Testis (tissue), 5 donors: ENCODE results near the gene PRR23C. TPM values are rescaled to one million over a fixed set of nuclear protein-coding genes. Genes with fewer than 3 reads are reported as not detected.

Experiments used
- DNase-seq: peaks from one replicate; pipeline ENCODE4 v3.0.0-alpha.2; 2019
- H3K27ac ChIP-seq, 2 donors: fragments of 200-600 bp; sonication (generic); one replicate each; pipeline ENCODE4 v1.5.1; 2019
- H3K27me3 ChIP-seq: fragments of 200-600 bp; sonication (generic); one replicate; pipeline ENCODE4 v1.5.1; 2019
- H3K36me3 ChIP-seq: fragments of 200-600 bp; sonication (generic); one replicate; pipeline ENCODE4 v1.5.1; 2017; ENCODE audit warnings: low read depth; ENCODE audit errors: missing control alignments
- H3K4me1 ChIP-seq: fragments of 200-600 bp; sonication (generic); one replicate; pipeline ENCODE4 v1.5.1; 2019
- H3K4me3 ChIP-seq, 2 donors: fragments of 200-600 bp; sonication (generic); one replicate each; pipeline ENCODE4 v1.5.1; 2017 to 2019
- H3K9me3 ChIP-seq: fragments of 200-600 bp; sonication (generic); one replicate; pipeline ENCODE4 v1.5.1; 2017
- POLR2A ChIP-seq: fragments of 450-650 bp; IDR thresholded peaks from one replicate; pipeline ENCODE4 v1.6.1; 2017; ENCODE audit warnings: antibody characterized with exemption, mild to moderate bottlenecking, moderate library complexity
- WGBS, 2 donors: methylation state at CpG; one replicate each; pipeline ENCODE4 v1.1.5; 2018; 5-methylcytosine and 5-hydroxymethylcytosine counted together
- intact Hi-C: fragments of 100-400 bp; cut with DNase I; formaldehyde crosslinking; loops from one replicate; pipeline ENCODE4 v1.15.1; 2023; ENCODE audit warnings: low total_unique reads
- long read RNA-seq, 2 donors: transcript quantifications; one replicate each; lab custom pipeline, GENCODE V29; 2026
- polyA plus RNA-seq: library from polyadenylated mRNA; stranded (reverse); fragments of 350-450 nt; fragmentation: Illumina TruSeq; extraction: RNeasy Lipid Tissue Mini Kit (QIAGEN cat#74804); gene quantifications from one replicate; pipeline ENCODE4 v1.2.3, GENCODE V29; 2014; ENCODE audit warnings: low read depth, low replicate concordance; ENCODE audit not compliant: insufficient read depth
- total RNA-seq, 2 donors: library from RNA; depleted of rRNA; stranded (reverse); fragments of >200 nt; gene quantifications; one replicate each; pipeline ENCODE4 v1.2.3, GENCODE V29; 2016
- TF ChIP-seq, protein P1 (sequence below), 3 experiments: fragments of 450-650 bp in 2 of 3; fragments of 200-600 bp in 1 of 3; sonication (generic) in 1 of 3; IDR thresholded peaks; one replicate each; pipeline ENCODE4 v1.5.1; 2016 to 2019; ENCODE audit warnings: antibody characterized with exemption in 3 of 3, mild to moderate bottlenecking in 2 of 3, moderate library complexity in 1 of 3

Gene PRR23C
- 1 to 10 TPM; 1.4 to 3.7 TPM for total RNA-seq
- 1.3 TPM for polyA plus RNA-seq
- long read RNA-seq, donor 1: 0 reads
- long read RNA-seq, donor 2: 0 reads

DNA sequence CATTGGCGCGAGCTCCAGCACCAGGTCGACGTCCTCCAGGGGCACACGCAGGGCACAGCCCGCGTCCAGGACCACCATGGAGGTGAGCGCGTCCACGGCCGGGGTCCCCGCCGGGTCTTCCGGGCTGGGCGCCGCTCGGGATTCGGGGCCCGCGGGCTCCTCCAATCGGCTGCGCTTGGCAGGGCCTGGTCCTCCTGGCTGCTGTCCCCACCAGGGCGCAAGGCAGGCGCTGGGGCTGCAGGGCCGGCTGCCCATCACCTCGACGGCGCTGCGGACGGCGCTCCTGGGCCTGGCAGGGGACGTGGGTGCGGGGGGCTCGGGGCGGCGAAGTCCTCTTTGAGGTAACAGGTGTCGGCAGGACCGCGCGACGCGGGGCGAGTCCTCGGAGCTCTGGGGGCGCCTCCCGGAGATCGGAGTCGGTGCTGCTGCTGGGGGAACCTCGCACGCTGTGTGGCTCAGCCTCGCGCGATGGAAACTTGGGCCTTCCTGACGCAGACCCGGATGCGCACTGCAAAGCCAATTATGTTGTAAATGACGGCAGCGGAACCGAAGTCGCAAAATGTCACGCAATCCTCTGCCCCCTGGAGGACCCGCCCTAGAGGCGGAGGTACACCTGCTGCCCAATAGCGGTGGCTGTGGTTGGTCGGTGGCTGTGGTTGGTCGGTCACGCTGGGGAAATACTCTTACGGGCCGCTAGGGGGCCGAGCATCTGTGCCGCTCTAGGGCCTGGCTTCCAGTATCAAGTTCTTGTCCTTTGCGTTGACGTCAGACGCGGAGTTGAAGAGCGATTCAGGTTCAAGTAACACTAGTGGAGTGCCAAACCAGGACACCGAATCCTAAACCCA lies at the start of gene PRR23C:
PRR23C (minus strand) TSS at position 527 of the 845 bp plus-strand sequence; CDS start at position 255, 272 bp downstream.
- WGBS, 2 donors: 47 to 66% methylated on average over 11 to 58 of the region's 77 CpGs
- H3K9me3 ChIP-seq: no peaks in the 10 kb centered on the region
- peak within 1 kb of the TSS; percentile 22 to 54 for H3K4me3 ChIP-seq
- DNase-seq: peak; percentile 72
- H3K36me3 ChIP-seq: no peaks in the 10 kb centered on the region
- TF ChIP-seq, protein P1, sequence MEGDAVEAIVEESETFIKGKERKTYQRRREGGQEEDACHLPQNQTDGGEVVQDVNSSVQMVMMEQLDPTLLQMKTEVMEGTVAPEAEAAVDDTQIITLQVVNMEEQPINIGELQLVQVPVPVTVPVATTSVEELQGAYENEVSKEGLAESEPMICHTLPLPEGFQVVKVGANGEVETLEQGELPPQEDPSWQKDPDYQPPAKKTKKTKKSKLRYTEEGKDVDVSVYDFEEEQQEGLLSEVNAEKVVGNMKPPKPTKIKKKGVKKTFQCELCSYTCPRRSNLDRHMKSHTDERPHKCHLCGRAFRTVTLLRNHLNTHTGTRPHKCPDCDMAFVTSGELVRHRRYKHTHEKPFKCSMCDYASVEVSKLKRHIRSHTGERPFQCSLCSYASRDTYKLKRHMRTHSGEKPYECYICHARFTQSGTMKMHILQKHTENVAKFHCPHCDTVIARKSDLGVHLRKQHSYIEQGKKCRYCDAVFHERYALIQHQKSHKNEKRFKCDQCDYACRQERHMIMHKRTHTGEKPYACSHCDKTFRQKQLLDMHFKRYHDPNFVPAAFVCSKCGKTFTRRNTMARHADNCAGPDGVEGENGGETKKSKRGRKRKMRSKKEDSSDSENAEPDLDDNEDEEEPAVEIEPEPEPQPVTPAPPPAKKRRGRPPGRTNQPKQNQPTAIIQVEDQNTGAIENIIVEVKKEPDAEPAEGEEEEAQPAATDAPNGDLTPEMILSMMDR (IDR thresholded peaks at IDR 0.05): peak in 2 of 3 experiments; percentile 35 to 46
- no peak for TF ChIP-seq POLR2A
- no peak within 1 kb of the TSS for H3K27ac ChIP-seq
- H3K27me3 ChIP-seq: no peaks in the 10 kb centered on the region
- no peaks in the 10 kb centered on the region for H3K4me1 ChIP-seq
- intact Hi-C loops: no loop called here

DNA sequence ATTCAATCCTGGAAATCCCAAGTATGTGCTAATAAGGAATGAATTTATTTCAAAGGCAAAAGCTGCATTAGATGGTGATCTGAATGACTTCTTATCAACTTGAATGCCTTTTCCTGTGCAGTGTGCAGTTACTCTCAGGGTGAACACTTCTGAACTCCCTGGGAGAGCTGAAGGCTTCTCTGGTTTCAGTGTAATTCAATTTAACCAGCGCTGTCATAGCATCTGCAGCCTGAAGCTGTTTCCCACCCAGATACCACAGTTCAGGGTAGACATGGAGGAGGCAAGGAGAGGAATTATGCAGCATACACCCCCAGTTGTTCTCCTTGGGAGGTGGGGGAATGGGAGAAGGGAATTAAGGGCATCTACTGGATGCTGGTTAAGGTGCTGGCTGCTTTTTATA lies 49.1 kb upstream of the PRR23C start:
- Histone ChIP-seq H3K27ac (no peak overlapping the region), H3K9me3 (no peaks in the 10 kb centered on the region), H3K27me3 (no peaks in the 10 kb centered on the region), H3K4me1 (no peaks in the 10 kb centered on the region), H3K36me3 (no peaks in the 10 kb centered on the region), H3K4me3 (no peak overlapping the region)
- WGBS, 2 donors: 79 to 87% methylated on average over 1 of the region's 1 CpG
- TF ChIP-seq, protein P1 (IDR thresholded peaks at IDR 0.05): no peak
- no peak for TF ChIP-seq POLR2A
- DNase-seq: no peak
- intact Hi-C loops: no loop called here

DNA sequence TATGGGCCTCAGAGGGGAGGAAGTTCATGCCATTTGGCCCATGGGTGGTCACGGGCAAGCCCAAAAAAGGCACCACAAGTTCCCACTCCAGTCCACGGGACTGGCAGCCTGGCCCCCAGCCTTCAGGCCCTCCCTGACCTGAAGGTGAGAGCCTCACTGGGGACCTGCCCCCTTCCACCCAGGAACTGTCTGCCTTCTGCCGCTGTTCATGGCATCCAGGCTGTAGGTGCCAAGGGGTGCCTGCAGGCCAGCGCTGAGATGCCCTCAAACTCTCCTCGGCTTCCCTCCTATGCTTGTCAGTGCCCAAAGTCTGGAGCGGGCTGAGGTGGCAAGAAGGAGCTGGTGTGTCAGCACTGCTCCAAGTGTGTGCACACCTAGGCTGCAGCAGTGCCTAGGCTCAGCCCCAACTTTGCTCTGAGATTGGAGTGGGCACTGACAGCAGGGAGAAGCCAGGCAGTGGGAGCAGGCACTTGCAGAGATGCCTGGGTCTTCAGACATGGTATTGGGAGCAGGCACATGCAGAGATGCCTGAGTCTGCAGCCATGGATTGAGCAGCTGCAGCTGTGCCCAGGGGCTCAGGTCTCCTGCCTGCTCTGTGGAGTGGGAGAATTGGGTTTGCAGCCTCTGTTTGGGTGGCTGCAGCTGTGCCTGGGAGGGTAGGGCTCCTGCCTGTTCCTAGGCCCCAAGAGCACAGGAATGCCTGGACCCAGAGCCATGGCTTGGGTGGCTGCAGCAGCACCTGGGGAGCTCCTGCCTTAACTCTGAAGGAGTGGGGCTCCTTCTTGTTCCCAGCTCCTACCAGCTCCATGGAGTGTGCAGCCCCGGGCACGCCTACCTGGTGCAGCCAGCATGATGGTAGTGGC lies 44.0 kb upstream of the PRR23C start:
- H3K36me3 ChIP-seq: no peaks in the 10 kb centered on the region
- no peaks in the 10 kb centered on the region for H3K4me1 ChIP-seq
- TF ChIP-seq, protein P1 (IDR thresholded peaks at IDR 0.05): no peak
- TF ChIP-seq POLR2A: no peak
- H3K27ac ChIP-seq: no peak overlapping the region
- DNase-seq: no peak
- WGBS, 2 donors: 81 to 93% methylated on average over 7 to 8 of the region's 8 CpGs
- no peaks in the 10 kb centered on the region for H3K9me3 ChIP-seq
- H3K4me3 ChIP-seq: no peak overlapping the region
- no peaks in the 10 kb centered on the region for H3K27me3 ChIP-seq
- intact Hi-C loops: no loop called here

DNA sequence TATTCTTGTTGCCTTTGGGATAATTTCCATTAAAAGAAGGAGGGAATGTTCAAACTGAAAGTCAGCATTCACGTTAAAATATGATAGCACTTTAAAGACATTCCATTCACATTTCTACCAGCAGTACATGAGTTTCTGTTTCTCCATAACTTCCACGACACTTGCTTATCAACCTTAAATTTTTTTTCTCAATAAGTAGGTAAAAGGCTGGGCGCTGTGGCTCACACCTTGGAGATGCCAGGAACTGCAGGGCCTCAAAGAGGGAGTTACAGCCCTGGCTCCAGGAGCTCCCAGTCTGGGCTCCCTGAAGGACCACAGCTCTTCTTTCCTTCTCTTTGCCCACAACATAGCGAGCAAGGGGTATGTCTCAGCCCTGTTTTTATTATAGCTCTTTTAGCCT lies 42.9 kb upstream of the PRR23C start:
- intact Hi-C loops: no loop called here
- DNase-seq: no peak
- Histone ChIP-seq H3K4me1 (no peaks in the 10 kb centered on the region), H3K36me3 (no peaks in the 10 kb centered on the region), H3K4me3 (no peak overlapping the region), H3K27me3 (no peaks in the 10 kb centered on the region), H3K27ac (no peak overlapping the region), H3K9me3 (no peaks in the 10 kb centered on the region)
- TF ChIP-seq POLR2A: no peak
- TF ChIP-seq, protein P1 (IDR thresholded peaks at IDR 0.05): no peak
- WGBS, 2 donors: 70 to 82% methylated on average over 4 of the region's 4 CpGs
